ENCODE measurements around the gene CLN3.
"Not testable (repeated sequence)": the region's sequence is repeated elsewhere in the genome, so short reads cannot be mapped to it uniquely, and the experiment has no call there.

Gene CLN3

GRCh38 chr16:28491970-28492474 is at the start of gene CLN3:
Gene CLN3 (minus strand): TSS chr16:28492074. CDS start chr16:28491759, 315 bp downstream.
- DNase-seq, result peak; percentile 89 to 93

GRCh38 chr16:28540346-28540745 is 48.5 kb upstream of the CLN3 start:
- no peak for DNase-seq

DNA sequence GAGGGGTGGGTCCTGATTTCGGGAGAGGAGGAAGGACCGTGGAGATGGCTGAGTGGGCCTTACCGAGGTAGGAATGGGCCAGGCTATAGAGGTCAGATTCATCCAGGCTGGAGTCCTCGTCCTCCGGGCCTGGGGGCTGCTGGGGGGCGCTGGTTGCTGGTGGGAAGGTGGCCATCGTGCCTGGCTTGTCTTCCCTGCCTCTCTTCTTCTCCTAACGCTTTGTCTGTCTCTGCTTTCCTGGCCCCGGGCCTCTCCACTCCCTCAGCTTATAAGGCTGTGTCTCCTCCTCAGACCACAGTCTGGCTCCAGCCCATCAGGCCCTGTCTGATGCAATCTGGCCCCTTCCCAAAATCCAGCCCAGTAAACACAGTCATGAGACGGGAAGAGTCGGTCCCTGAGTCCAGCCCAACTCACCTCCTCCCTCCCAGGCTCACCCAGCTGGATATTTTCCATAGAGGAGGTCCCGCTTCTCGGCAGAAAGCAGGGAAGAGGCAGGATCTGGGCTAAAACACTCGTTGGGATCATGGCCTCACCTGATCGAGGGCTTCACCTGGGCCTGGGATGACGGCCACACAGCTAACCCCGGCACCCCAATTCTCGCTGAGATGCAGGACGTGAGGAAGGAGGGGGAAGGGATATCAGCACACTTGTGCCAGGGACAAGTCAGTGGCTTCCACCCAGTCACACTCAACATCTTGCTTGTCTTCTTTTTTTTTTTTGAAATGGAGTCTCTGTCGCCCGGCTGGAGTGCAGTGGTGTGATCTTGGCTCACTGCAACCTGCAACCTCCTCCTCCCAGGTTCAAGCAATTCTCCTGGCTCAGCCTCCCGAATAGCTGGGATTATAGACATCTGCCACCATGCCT is 47.1 kb upstream of the CLN3 start, which contains the start of gene NUPR1:
NUPR1 (minus strand) TSS at position 242 of the 864 bp plus-strand sequence; CDS start at position 175, 67 bp downstream.
- DNase-seq, result peak in 1 of 2 donors; percentile 50

- no peak for DNase-seq
Measured at GRCh38 chr16:28537964-28538732, 46.3 kb upstream of the CLN3 start.

DNA sequence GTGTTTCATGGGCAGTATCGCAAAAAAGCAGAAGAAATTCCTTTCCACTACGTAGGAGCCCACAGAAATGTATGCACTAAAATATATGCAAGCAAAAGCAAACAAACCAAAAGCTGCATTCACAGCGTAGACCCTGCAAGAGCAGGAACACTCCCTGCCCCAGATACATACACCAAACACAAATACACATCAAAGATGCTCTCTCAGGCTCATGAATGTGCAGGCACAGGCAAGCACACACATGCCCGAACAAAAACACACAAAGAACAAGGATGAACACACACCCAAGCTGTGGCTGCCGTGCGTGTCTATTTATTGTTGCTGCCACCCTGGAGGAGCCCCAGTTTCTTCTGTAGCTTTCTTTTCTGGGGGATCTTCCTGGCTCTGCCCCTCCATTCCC is 45.2 kb upstream of the CLN3 start:
- DNase-seq, result no peak

GRCh38 chr16:28534542-28535373 is 42.9 kb upstream of the CLN3 start:
- DNase-seq, result no peak

- no peak for DNase-seq
Measured at GRCh38 chr16:28532940-28533647, 41.2 kb upstream of the CLN3 start.

DNA sequence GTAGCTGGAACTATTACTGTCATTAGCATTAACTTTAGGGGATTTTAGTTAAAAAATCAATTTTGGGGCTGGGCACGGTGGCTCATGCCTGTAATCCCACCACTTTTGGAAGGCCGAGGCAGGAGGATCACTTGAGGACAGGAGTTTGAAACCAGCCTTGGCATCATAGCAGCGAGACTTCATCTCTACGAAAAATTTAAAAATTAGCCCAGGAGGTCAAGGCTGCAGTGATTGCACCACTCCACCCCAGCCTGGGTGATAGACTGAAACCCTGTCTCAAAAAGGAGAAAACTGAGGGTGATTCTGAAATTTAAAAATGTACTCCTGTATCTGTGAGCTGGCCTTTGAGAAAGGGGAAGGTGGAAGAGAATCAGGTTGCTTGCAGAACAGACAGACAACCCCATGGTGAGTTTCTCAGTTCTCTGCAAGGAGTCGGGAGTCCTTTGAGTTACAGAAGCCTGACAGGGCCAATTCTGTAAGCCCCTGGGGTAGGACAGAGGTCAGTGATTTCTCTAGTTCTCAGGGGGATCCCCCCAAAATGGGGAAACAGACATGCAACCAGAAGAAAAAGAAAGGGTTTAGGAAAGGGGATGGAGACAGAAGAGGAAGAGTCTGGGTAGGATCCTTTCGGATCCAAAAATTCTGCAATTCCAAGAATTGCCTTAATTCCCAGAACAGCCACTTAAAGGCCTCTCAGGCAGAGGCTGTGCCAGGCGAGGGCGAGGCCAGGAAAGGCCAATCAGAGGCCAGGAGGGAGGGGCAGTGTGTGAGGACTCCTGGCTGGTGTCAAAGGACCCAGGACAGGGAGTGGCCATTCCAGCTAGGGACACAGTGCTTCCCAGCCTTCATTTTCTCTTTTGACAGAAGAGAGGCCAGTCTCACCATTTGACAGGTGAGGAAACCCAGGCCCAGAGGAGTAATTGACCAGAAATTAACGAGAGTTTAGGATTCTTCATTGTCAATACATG is 40.2 kb upstream of the CLN3 start:
- DNase-seq, result no peak

- DNase-seq, result no peak
Measured at GRCh38 chr16:28529124-28529523, 37.2 kb upstream of the CLN3 start.

- no peak for DNase-seq
Measured at GRCh38 chr16:28528463-28528867, 36.6 kb upstream of the CLN3 start.

DNA sequence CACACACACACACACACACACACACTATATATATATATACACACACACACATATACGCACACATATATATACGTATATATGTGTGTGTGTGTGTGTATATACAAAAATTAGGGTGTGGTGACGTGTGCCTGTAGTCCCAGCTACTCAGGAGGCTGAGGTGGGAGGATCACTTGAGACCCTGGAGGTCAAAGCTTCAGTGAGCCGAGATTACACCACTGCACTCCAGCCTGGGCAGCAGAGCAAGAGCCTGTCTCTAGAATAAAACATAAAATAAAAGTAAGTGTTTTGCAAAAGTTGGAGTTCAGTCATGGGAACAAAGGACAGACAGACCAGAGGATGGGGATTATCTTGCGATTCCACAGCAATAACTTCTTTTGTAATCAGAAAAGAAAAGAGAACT is 36.1 kb upstream of the CLN3 start:
- no peak for DNase-seq

DNA sequence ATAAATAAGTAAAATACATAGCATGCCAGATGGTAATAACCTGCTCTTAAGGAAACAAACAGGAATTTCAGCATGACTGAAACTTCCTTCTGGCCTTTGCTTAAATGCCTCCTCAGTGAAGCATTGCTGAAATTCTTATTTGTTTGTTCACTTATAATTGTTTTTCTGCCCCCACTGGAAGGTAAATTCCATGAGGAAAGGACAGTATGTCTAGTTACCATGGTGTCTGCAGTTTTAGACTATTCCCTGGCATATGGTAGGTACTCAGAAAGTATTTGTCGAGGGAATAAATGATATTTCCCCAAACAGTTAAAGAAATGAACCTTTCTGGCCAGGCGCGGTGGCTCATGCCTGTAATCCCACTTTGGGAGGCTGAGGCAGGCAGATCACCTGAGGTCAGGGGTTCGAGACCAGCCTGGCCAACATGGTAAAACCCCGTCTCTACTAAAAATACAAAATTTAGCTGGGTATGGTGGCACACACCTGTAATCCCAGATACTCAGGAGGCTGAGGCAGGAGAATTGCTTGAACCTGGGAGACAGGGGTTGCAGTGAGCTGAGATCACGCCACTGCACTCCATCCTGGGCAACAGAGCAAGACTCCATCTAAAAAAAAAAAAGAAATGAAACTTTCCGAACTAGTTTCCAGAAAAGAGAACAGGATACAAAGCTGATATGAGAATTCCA is 35.4 kb upstream of the CLN3 start:
- not testable (repeated sequence) for DNase-seq

- DNase-seq, result no peak
Measured at GRCh38 chr16:28526201-28527099, 34.6 kb upstream of the CLN3 start.

DNA sequence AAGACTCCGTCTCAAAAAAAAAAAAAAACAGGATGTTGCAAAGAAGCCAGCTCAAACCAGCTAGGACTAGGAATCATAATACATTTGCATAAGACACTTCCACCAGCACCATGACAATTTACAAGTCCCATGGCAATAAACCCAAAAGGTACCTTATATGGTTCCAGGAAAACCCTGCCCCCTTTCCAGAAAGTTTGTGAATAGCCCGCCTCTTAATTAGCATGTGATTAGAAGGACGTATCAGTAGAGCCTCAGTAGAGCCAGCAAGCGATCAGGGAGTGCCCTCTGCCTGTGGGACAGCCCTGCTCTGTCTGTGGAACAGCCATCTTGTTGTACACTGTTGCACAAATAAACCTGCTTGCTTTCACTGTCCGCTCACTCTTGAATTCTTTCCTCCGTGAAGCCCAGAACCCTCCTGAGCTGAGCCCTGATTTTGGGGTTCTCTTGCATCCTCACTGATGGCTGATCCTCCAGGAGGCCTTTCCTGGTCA is 32.9 kb upstream of the CLN3 start:
- no peak for DNase-seq

DNA sequence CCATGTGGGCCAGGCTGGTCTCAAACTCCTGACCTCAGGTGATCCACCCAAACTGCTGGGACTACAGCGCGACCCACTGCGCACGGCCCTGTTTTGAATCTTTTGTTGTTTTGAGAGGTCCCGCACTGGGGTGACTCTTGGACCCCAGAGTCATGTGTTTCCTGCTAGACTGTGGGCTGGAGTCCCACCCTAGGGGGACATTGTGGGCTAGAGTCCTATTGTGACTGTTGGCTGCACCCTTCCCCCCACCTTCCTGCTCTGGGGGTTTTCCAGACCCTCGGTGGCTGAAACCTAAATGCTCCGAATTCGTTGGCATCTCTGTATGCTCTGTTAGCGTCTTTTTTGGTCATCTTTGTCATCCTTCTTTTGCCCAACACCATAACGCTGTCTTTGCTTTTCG is 30.9 kb upstream of the CLN3 start:
- DNase-seq, result no peak

GRCh38 chr16:28521436-28521835 is 29.6 kb upstream of the CLN3 start:
- no peak for DNase-seq

- DNase-seq, result no peak
Measured at GRCh38 chr16:28520672-28521071, 28.8 kb upstream of the CLN3 start.

- no peak for DNase-seq
Measured at GRCh38 chr16:28514246-28514645, 22.4 kb upstream of the CLN3 start.
